HG03196 (cell line): ENCODE data around the gene DCBLD1.
A peak's percentile ranks its signal among the peaks of the same experiment; 100 is the strongest.
"Not testable (repeated sequence)": the region's sequence is repeated elsewhere in the genome, so short reads cannot be mapped to it uniquely, and the experiment has no call there.

Experiments
- ATAC-seq: cut with Tn5 transposase; IDR thresholded peaks from one replicate; pipeline ENCODE4 v1.9.1; 2021; ENCODE audit not compliant: unreplicated experiment

The DCBLD1 gene

GRCh38 chr6:117482240-117483003, at the start of gene DCBLD1:
DCBLD1 (plus strand) TSS chr6:117482674; CDS start chr6:117482782, 108 bp downstream.
- ATAC-seq, result peak; percentile 80

- ATAC-seq, result no peak
These were observed 41.6 kb upstream of the DCBLD1 start for GRCh38 chr6:117440706-117441525.

DNA sequence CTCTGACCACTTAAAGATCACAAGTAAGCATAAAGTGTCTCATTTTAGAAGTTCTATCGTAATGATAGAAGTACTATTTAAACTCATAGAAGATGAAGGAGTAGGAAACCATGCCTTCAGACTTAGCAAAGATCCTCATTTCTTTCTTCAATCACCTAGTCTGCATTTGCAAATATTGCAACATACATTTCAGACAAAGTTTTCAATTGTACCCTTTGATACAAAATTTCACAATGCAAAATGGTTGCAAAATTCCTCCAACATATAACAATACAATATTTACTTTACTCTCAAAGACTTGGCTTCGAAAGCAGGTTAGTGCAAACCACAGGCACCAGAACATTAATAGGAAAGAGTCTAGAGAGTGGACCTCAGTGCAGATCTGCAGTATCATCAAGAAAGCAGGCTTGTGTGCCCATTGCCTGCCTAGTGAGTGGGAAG, 40.6 kb upstream of the DCBLD1 start:
- no peak for ATAC-seq

DNA sequence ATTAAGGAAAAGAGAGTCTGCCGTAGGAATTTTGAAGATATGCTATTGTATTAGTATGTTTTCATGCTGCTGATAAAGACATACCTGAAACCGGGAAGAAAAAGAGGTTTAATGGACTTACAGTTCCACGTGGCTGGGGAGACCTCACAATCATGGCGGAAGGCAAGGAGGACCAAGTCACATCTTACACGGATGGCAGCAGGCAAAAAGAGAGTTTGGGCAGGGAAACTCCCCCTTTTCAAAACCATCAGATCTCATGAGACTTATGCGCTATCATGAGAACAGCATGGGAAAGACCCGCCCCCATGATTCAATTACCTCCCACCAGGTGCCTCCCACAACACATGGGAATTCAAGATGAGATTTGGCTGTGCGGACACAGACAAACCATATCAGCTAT, 40.2 kb upstream of the DCBLD1 start:
- ATAC-seq, result not testable (repeated sequence)

- no peak for ATAC-seq
These were observed 37.9 kb upstream of the DCBLD1 start for GRCh38 chr6:117444600-117444999.

GRCh38 chr6:117446861-117447260, 35.6 kb upstream of the DCBLD1 start:
- ATAC-seq, result no peak

- no peak for ATAC-seq
These were observed 34.5 kb upstream of the DCBLD1 start for GRCh38 chr6:117448011-117448410.

GRCh38 chr6:117448732-117449485, 33.6 kb upstream of the DCBLD1 start:
- no peak for ATAC-seq

GRCh38 chr6:117449549-117450439, 32.7 kb upstream of the DCBLD1 start:
- no peak for ATAC-seq

- no peak for ATAC-seq
These were observed 30.8 kb upstream of the DCBLD1 start for GRCh38 chr6:117451671-117452070.

DNA sequence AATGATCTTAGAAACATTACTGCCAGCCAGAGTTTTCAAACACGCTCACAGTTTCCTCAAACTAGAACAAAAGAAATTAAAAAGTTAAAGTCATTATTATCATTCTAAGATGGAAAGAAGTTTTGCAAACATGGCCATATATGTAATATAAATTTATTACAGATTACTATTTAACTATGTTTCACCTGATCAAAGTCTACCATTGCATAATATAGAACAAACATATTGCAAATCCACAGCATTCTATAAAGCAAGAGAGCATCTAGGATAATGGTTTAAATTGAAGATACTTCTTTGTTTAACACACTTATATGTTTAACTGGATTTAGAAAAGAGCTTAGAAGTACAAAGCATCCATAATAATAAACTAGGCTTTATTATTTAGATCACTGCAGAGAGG, 26.2 kb upstream of the DCBLD1 start:
- ATAC-seq, result no peak

- ATAC-seq, result no peak
These were observed 25.5 kb upstream of the DCBLD1 start for GRCh38 chr6:117456998-117457397.

DNA sequence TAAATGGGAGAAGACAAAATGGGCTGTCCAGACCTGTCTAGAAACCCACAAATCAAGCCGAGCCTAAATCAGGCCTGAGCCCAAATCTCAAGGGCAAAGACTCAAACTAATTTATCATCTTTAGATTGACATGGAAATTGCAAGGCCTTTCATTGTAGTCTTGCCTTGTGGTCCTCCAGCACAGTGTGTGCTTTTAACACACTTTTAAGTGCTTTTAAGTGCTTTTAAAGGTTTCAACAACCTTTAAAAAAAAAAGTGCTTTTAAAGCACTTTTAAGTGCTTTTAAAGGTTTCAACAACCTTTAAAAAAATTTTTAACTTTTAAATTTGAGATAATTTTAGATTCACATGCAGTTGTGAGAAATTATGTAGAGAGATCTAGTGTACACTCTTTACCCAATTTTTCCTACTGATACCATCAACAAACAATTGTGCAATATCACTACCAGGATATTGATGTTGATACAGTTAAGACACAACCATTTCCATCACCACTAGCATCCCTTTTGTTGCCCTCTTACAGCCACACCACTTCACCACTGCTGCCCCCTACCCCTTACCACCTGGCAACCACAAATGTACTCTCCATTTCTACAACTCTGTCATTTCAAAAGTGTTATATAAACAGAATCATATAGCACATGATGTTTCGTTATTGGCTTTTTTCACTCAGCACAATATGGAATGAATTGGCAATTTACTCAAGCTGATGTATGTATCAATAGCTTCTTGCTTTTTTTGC, 23.1 kb upstream of the DCBLD1 start:
- no peak for ATAC-seq

DNA sequence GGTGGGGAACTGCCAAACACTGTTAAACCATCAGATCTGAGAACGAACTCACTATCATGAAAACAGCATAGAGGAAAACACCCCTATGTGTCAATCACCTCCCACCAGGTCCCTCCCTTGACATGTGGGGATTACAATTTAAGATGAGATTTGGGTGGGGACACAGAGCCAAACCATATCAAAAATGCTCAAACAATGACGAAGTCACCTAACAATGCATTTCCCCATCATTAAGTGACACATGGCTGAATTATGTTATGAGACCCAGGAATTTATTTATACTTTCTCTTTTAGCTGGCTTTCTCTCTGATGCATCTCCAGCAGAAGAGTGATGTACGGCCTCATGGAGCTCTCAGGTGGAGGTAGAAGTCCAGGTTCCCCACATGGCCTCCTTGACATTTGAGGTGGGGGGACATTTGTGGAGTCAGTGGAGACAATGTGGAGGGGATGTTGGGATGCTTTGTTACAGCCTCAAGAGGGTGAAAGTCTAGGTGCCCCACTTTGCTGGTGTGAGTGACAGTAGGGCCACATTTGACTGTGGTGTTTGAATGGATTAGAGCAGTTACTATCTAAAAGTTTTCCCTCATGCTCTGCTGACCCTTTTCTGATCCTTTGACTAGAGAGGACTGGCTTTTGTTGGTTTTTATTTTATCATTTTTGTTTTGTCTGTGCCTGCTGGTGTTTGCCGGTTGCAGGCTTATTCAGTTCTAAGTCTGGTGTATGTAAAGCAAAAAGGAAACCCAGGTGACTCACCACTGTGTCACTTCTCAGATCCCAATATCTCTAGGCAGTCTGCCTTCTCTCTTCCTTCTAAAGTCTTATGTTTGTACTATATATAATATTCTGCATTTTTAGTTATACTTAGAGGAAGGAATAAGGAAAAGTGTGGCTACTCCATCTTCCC, 18.5 kb upstream of the DCBLD1 start:
- peak; percentile 66 for ATAC-seq

- ATAC-seq, result no peak
These were observed 17.8 kb upstream of the DCBLD1 start for GRCh38 chr6:117464700-117465099.

GRCh38 chr6:117465691-117466090, 16.8 kb upstream of the DCBLD1 start:
- no peak for ATAC-seq

DNA sequence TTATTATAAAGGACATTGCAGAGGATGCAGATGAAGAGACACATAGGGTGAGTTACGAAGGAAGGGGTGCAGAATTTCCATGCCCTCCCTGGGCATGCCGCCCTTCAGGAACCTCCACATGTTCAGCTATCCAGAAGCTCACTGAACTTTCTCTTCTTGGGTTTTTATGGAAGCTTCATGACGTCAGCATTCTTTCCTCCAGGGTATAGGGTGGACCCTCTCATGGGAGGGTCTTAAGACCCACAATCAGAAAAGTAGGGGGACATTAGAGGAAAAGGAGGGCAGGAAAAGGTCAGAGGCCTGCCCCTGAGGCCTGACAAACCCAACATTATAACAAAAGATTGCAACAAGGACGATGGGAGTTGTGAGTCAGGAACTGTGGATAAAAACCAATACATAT, 14.6 kb upstream of the DCBLD1 start:
- no peak for ATAC-seq

DNA sequence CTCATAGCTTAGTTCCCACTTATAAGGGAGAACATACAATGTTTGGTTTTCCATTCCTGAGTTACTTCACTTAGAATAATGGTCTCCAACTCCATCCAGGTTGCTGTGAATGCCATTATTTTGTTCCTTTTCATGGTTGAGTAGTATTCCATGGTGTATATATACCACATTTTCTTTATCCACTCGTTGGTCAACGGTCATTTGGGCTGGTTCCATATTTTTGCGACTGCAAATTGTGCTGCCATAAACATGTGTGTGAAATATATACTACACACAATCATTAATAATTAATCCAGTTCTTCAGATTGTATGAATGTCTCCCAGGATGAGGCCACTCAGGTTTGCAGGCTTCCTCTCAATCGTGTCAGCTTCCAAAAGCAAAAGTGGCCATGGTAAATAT, 13.9 kb upstream of the DCBLD1 start:
- ATAC-seq, result not testable (repeated sequence)

DNA sequence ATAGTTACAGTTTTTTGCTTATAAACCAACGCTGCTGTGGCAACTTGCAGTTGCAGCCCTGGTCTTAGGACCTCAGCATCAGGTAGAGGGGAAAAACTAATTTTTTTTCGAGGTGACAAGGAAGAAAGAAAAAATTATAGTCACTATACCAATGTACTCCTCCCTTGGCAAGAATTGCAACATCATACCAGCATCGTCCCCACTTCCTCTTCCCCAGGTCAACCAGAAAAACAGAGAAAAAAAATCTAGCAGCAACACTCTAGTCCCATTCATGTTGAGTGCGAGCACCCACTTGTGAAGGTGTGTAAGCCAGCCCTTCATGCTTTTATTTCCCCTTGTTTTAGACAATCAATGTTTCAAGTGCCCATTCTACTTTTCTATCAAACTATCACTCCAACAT, 13.1 kb upstream of the DCBLD1 start:
- no peak for ATAC-seq
